Endothelial cell of umbilical vein (primary cell): ENCODE results near the gene NDUFAF8.

Source experiments
- CTCF ChIP-seq, 2 donors: IDR thresholded peaks; 1 replicate in 1 of 2; 2 replicates in 1 of 2; pipeline ENCODE4 v1.5.1; 2011; ENCODE audit warnings: low read length in 2 of 2, mild to moderate bottlenecking in 2 of 2, moderate library complexity in 2 of 2, control low read depth in 1 of 2, inconsistent platforms in 1 of 2, low read depth in 1 of 2; ENCODE audit not compliant: insufficient read depth in 1 of 2; ENCODE audit errors: extremely low read depth in 1 of 2
- EZH2 ChIP-seq: IDR thresholded peaks from 2 replicates; pipeline ENCODE4 v1.6.1; 2012; ENCODE audit warnings: borderline replicate concordance, low read depth, mild to moderate bottlenecking, moderate library complexity, low read length, inconsistent platforms; ENCODE audit not compliant: severe bottlenecking
- FOS ChIP-seq: IDR thresholded peaks from 2 replicates; pipeline ENCODE4 v1.6.1; 2011; ENCODE audit warnings: mild to moderate bottlenecking, low read length, moderate library complexity, borderline replicate concordance; ENCODE audit not compliant: insufficient read depth
- GATA2 ChIP-seq: IDR thresholded peaks from 2 replicates; pipeline ENCODE4 v1.7.0; 2011; ENCODE audit warnings: low read depth, mild to moderate bottlenecking, moderate library complexity, mixed read lengths, low read length; ENCODE audit not compliant: insufficient read length, insufficient read depth
- JUN ChIP-seq: IDR thresholded peaks from 2 replicates; pipeline ENCODE4 v1.6.1; 2011; ENCODE audit warnings: borderline replicate concordance, low read depth; ENCODE audit not compliant: insufficient read length, insufficient read depth
- MAX ChIP-seq: IDR thresholded peaks from 2 replicates; pipeline ENCODE4 v1.6.1; 2011; ENCODE audit not compliant: insufficient read depth, insufficient read length
- MYC ChIP-seq: IDR thresholded peaks from one replicate; pipeline ENCODE4 v1.6.1; 2011; ENCODE audit warnings: mild to moderate bottlenecking, low read depth, low read length
- POLR2A ChIP-seq: IDR thresholded peaks from 2 replicates; pipeline ENCODE4 v1.6.1; 2012; ENCODE audit warnings: low read depth, mild to moderate bottlenecking, control low read depth, low read length
- POLR2AphosphoS5 ChIP-seq: IDR thresholded peaks from 2 replicates; pipeline ENCODE4 v1.6.1; 2012; ENCODE audit warnings: low read depth, mild to moderate bottlenecking, control low read depth, low read length, moderate library complexity; ENCODE audit not compliant: insufficient read depth

GRCh38 chr17:81191116-81191515, 48.0 kb upstream of the NDUFAF8 start:
- TF ChIP-seq CTCF (IDR thresholded peaks at IDR 0.05; ENCODE audit: extremely low read depth in 1 of 2, insufficient read depth in 1 of 2, low read depth in 1 of 2, low read length in 2 of 2) (no peak), GATA2 (no peak), MYC (no peak), POLR2A (no peak), EZH2 (no peak), POLR2AphosphoS5 (no peak), MAX (no peak), FOS (no peak), JUN (no peak)
